ENCODE results near the gene HELB. TPM values are rescaled to one million over a fixed set of nuclear protein-coding genes. Genes with fewer than 3 reads are reported as not detected.

HELB gene
- total RNA-seq (2014; rRNA removed; shearing (Covaris generic)), result 2.3 and 6.2 TPM in 2 replicates

DNA sequence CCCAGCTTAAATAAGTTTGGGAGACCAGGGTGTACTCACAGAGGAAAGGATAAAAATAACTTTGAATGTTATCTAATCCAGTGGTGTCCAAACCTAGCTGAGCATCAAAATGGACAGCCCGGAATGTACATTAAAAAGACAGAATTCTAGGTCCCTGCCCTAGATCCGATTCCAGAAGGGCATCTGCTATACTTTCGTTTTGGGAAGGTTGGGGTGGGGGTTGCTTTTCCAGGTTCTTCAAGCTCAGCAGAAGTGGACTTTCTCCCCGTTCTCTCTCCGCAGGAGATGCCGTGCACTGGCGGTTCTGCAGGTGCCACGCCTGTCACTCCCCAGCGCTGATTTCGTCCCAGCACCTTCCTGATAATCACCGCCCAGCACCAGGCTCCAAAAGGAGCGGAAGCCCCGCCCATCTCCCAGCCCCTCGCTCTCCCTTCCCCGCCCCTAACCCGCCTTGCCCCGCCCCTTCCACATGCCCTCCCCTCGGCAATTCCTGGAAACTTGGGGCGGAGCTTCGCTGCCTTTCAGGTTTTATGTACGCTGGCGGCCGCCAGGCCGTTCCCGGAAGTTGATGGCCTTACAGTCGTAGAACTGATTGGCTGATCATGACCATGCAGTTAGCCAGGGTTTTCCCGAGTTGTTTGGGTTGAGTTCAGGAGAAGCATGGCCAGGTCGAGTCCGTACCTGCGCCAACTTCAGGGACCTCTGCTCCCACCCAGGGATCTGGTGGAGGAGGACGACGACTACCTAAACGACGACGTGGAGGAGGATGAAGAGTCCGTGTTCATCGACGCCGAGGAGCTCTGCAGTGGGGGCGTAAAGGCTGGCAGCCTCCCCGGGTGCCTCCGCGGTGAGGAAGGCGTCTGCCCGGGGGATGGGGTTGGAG lies at the start of gene HELB:
HELB (plus strand) TSS at position 550 of the 883 bp plus-strand sequence; CDS start at position 661, 111 bp downstream.

Other genes starting within 250 kb of the HELB start
- gene LLPH, start 171.7 kb upstream of the HELB start, total RNA-seq (2014; rRNA removed; shearing (Covaris generic)), result 19.3 and 34.3 TPM in 2 replicates
- 29.2 and 37.4 TPM in 2 replicates for gene TMBIM4, start 132.5 kb upstream of the HELB start, total RNA-seq (2014; rRNA removed; shearing (Covaris generic))
- not detected in 2 replicates for gene IRAK3, start 113.3 kb upstream of the HELB start, total RNA-seq (2014; rRNA removed; shearing (Covaris generic))